IPS-15b (cell line): ENCODE measurements around the gene MIER2.

Source experiments
- H3K27me3 ChIP-seq: one replicate; pipeline ENCODE4 v1.6.1; 2013; ENCODE audit warnings: low read length; ENCODE audit not compliant: control insufficient read depth, insufficient read depth
- H3K36me3 ChIP-seq: one replicate; pipeline ENCODE4 v1.6.1; 2013; ENCODE audit warnings: low read length; ENCODE audit not compliant: control insufficient read depth, insufficient read depth
- H3K4me1 ChIP-seq: one replicate; pipeline ENCODE4 v1.6.1; 2013; ENCODE audit warnings: mild to moderate bottlenecking, low read length; ENCODE audit not compliant: control insufficient read depth, insufficient read depth
- H3K4me3 ChIP-seq: one replicate; pipeline ENCODE4 v1.5.1; 2013; ENCODE audit warnings: low read depth, low read length
- H3K9ac ChIP-seq: one replicate; pipeline ENCODE4 v1.6.1; 2013; ENCODE audit warnings: low read depth, mild to moderate bottlenecking, low read length
- H3K9me3 ChIP-seq: one replicate; pipeline ENCODE4 v1.6.1; 2013; ENCODE audit warnings: mild to moderate bottlenecking, low read length; ENCODE audit not compliant: control insufficient read depth, insufficient read depth

The MIER2 gene

DNA sequence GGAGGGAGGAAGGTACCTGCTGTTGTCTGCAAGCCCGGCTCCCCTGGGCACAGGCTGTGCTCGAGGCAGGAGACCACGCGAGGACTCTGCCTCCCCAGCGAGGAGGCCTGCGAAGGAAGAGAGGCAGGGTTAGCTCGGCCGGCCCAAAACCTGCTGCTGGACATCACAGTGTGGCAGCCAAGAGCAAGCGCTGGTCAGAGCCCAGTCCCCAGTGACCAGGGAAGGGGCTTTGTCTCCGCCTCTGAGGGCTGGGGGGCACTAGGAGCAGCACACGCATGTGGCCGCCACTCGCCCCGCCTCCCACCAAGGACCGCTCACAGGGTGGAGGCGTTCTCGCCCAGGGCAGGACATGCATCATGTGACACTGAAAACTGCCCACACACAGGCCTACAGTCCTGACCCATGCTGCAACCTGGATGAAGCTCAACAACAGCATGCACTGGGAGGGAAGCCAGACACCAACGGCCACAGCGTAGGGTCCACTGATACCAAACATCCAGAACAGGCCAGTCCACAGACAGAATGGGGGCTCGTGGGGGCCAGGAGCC is 8.5 kb downstream of the MIER2 start:
- H3K36me3 ChIP-seq: peaks cover 20% of the 10 kb centered on the region

DNA sequence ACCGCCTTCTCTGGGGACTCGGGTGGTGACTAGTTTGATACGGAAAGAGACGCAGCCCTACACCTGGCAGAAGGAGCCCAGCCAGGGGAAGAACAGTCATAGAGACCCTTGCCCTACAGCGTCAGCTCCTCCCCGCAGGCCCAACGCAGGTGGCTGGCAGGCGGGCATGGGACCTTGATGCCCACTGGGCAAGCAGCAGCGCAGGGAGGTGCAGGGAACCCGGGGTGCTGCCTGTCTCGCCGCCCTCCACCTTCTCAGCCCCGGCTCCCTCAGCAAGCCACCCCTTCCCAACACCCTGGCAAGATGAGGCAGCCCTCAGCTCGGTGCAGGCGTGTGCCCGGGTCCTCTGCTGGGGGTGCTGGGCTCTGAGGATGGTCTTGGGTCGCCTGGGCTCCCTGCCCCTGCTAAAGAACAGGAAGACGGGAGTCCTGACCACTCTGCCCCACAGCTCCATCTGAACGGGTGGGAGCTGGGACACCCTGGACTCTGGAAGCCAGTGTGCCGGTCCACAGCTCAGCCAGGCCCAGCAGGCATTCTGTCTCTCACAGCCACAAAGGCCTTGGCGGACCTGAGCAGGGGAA is 9.0 kb downstream of the MIER2 start:
- Histone ChIP-seq H3K4me1 (no peaks in the 10 kb centered on the region), H3K4me3 (no peak overlapping the region), H3K36me3 (peaks cover 20% of the 10 kb centered on the region), H3K9me3 (no peaks in the 10 kb centered on the region), H3K27me3 (no peaks in the 10 kb centered on the region), H3K9ac (no peak overlapping the region)

More for the DNA sequence above, 8.5 kb downstream of the MIER2 start:
- H3K4me3 ChIP-seq: no peak overlapping the region
- no peaks in the 10 kb centered on the region for H3K9me3 ChIP-seq
- H3K9ac ChIP-seq: no peak overlapping the region
- H3K27me3 ChIP-seq: no peaks in the 10 kb centered on the region
- H3K4me1 ChIP-seq: no peaks in the 10 kb centered on the region

DNA sequence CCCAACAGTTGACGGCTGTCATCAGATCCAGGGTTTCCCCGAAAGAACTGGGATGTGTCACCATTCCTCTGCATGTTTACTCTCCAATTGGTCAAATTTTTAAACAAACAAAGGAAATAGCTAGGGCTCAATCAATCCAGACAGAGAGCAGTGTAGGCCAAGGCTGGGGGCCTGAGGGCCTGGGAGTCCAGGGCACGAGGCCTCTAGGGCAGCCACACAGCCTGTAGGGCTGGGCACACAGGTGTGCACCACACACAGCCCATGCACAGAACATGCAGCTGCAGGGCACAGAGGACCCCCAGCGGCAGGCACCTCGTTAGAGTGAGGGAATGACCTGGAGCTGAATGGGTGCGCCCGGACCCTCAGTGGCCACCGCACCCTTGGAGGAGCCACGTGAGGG is 9.5 kb downstream of the MIER2 start:
- H3K9ac ChIP-seq: no peak overlapping the region
- H3K27me3 ChIP-seq: no peaks in the 10 kb centered on the region
- H3K9me3 ChIP-seq: no peaks in the 10 kb centered on the region

DNA sequence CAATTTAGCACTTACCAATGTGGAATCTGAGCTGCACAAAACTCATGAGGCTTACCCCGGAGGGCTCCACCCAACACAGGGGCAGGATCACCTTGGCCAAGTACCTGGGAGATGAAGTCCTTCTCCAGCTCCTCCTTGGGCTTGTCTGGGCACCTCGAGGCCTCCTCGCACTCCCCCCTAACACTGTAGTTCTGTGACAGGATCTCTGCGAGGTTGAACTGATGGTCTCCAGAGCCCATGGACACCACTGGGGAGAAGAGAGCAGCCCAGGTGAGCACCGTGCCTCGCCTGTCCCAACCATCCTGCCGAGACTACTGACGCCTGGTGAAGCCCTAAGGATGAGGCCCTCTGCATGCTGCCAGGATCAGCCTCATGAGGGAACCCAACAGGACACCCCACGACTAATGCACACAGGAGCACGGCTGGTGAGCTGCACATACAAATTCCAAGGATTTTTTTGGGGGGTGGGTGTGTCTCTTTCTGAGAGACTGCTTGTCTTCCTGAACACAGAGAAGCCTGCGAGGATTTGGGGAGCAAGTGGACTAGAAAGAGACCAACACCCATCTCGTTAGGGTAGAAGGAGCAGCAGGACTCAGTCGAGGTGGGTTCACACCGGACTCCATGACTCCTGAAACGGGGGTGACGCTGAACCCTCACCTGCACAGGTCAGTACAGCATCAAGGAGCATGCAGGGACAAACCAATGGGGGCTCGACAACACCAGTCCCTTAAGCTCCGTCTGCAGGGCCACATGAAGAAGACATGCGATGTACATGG is 10.1 kb downstream of the MIER2 start:
- no peaks in the 10 kb centered on the region for H3K4me1 ChIP-seq
- H3K9me3 ChIP-seq: no peaks in the 10 kb centered on the region
- H3K4me3 ChIP-seq: no peak overlapping the region
- no peaks in the 10 kb centered on the region for H3K27me3 ChIP-seq
- H3K36me3 ChIP-seq: peaks cover 22% of the 10 kb centered on the region
- H3K9ac ChIP-seq: no peak overlapping the region

More for the DNA sequence above, 9.5 kb downstream of the MIER2 start:
- H3K4me1 ChIP-seq: no peaks in the 10 kb centered on the region
- H3K36me3 ChIP-seq: peaks cover 19% of the 10 kb centered on the region
- H3K4me3 ChIP-seq: no peak overlapping the region

DNA sequence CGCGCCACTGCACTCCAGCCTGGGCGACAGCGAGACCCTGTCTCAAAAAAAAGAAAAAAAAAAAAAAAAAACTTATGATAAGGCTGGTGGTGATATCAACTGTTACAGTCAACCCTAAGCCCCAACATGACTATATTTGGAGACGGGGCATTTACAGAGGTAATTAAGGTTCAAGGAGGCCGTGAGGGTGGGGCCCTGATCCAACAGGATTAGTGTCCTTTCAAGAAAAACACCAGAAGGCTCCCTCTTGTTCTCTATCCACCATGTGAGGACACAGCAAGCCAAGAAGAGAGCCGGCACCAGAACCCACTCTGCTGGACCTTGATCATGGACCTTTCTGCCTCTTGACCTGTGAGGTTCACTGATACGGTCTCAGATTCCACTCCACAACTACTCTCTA is 14.1 kb downstream of the MIER2 start:
- no peaks in the 10 kb centered on the region for H3K9me3 ChIP-seq
- peaks cover 52% of the 10 kb centered on the region for H3K36me3 ChIP-seq
- no peaks in the 10 kb centered on the region for H3K27me3 ChIP-seq
- no peak overlapping the region for H3K9ac ChIP-seq
- H3K4me3 ChIP-seq: no peak overlapping the region
- H3K4me1 ChIP-seq: no peaks in the 10 kb centered on the region

DNA sequence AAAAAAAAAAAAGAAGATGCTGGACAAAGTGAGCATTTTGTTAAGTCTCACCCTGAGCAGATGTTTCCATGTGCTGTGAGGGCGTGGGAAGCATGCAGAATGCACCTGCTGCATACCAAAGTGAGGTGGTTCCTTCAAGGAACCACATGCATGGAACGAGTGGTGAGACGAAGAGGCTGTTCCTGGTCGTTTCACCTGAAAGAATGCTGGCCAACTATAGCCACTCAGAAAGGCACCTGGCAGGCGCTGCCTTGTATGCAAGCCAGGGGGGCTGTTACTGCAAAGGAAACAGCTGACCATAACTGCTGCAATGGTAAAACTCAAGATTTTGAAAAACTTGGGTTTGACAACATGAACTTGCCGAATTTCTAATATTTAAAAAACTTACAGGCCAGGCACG is 14.7 kb downstream of the MIER2 start:
- H3K36me3 ChIP-seq: peaks cover 52% of the 10 kb centered on the region
- H3K4me3 ChIP-seq: no peak overlapping the region
- H3K9ac ChIP-seq: no peak overlapping the region
- no peaks in the 10 kb centered on the region for H3K4me1 ChIP-seq
- no peaks in the 10 kb centered on the region for H3K9me3 ChIP-seq
- H3K27me3 ChIP-seq: no peaks in the 10 kb centered on the region

DNA sequence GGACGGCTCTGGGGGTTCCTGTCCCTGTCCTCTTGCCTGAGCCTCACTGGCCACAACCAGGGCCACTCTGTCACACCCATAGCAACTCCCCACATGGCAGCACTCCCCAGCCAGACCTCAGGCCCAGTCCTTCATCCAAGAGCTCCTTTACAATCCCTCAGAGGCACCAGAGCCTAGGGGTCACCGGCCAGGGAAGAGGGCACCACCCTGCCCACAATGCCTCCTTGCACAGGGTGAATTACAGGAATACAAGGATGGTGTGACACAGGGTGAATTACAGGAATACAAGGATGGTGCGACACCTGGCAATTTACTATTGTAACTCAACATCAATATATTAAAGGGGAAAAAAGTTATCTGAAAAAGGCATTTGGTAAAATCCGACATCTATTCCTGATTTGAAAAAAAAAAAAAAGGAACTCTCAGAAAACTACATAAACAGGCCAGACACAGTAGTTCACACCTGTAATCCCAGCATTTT is 16.5 kb downstream of the MIER2 start:
- Histone ChIP-seq H3K27me3 (no peaks in the 10 kb centered on the region), H3K9me3 (no peaks in the 10 kb centered on the region), H3K36me3 (peaks cover 64% of the 10 kb centered on the region)

DNA sequence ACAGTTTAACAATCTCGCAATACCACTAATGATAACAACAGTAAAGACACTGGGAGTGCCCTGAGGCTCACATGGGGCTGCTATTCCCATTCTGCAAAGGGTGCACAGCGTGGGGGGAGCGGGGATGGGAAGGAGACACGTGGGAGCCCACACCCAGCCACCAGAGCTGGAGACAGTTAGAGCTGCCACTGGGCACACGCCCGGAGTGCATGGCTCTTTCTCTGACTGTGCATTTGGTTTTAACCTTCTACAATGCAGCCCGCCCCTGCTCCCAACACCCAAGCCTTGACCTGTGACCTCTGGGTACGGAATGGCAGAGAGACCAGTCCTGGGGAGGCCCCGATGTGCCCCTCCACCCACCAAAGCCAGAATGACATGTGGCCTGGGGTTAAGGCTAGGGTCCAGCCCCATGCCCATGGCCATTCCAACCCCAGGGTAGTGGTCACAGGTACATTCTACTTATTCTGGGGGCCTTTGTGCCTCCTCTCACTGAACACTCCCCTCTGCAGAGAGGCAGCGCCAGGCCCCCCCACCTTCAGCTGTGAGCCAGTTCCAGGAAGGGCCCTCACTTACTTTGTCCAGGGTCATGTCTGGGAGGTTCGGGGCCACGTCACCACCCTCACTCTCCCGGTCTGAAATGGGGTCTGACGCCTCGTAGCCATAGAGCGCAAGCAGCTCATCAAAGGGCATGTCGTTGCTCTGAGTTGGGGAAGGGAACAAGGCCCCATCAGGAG is 17.1 kb downstream of the MIER2 start:
- Histone ChIP-seq H3K9me3 (no peaks in the 10 kb centered on the region), H3K4me3 (no peak overlapping the region), H3K9ac (no peak overlapping the region), H3K27me3 (no peaks in the 10 kb centered on the region), H3K36me3 (peaks cover 70% of the 10 kb centered on the region), H3K4me1 (no peaks in the 10 kb centered on the region)

More for the DNA sequence above, 16.5 kb downstream of the MIER2 start:
- no peak overlapping the region for H3K9ac ChIP-seq
- H3K4me3 ChIP-seq: no peak overlapping the region
- H3K4me1 ChIP-seq: no peaks in the 10 kb centered on the region

DNA sequence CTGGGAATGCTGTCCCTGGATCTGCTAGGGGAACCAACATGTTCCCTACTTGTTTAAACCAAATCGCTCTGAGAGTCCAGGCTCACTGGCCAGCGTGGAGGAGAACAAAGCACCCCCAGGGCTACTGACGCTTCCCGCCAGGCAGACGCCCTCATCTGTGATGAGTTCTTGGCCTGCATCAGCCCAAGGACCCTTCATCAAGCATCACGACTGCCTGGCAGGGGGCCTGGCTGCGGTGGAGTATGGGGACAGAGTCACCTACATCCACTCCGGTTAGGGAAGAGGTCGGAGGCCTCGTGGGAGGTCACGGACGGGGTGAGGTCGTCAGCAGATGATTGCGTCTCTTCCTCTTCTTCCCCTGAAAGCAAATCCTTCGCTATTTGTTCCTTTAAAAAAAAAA is 17.7 kb downstream of the MIER2 start:
- H3K9ac ChIP-seq: no peak overlapping the region
- H3K36me3 ChIP-seq: peaks cover 76% of the 10 kb centered on the region
- H3K4me3 ChIP-seq: no peak overlapping the region
- no peaks in the 10 kb centered on the region for H3K4me1 ChIP-seq
- H3K27me3 ChIP-seq: no peaks in the 10 kb centered on the region
- H3K9me3 ChIP-seq: no peaks in the 10 kb centered on the region

DNA sequence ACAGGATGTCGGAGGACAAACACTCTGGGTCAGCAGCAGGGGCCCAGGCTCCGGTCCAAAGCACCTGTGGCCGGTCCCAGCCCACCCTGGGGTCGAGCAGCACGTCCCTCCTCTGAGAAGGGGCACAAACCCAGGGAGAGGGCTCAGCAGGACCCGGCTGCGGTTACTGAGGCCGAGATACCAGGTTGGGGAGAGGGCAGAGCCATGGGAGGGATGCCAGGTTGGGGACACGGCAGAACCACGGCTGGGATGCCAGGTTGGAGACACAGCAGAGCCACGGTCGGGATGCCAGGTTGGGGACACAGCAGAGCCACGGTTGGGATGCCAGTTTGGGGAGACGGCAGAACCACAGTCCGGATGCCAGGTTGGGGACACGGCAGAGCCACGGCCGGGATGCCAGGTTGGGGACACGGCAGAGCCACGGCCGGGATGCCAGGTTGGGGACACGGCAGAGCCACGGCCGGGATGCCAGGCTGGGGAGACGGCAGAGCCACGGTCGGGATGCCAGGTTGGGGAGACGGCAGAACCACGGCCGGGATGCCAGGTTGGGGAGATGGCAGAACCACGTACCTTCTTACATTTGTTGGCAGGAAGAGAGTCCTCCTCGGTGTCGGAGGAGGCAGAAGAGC is 18.5 kb downstream of the MIER2 start:
- H3K9me3 ChIP-seq: no peaks in the 10 kb centered on the region
- no peak overlapping the region for H3K4me3 ChIP-seq
- no peaks in the 10 kb centered on the region for H3K4me1 ChIP-seq
- H3K9ac ChIP-seq: no peak overlapping the region
- H3K27me3 ChIP-seq: no peaks in the 10 kb centered on the region
- peaks cover 79% of the 10 kb centered on the region for H3K36me3 ChIP-seq

DNA sequence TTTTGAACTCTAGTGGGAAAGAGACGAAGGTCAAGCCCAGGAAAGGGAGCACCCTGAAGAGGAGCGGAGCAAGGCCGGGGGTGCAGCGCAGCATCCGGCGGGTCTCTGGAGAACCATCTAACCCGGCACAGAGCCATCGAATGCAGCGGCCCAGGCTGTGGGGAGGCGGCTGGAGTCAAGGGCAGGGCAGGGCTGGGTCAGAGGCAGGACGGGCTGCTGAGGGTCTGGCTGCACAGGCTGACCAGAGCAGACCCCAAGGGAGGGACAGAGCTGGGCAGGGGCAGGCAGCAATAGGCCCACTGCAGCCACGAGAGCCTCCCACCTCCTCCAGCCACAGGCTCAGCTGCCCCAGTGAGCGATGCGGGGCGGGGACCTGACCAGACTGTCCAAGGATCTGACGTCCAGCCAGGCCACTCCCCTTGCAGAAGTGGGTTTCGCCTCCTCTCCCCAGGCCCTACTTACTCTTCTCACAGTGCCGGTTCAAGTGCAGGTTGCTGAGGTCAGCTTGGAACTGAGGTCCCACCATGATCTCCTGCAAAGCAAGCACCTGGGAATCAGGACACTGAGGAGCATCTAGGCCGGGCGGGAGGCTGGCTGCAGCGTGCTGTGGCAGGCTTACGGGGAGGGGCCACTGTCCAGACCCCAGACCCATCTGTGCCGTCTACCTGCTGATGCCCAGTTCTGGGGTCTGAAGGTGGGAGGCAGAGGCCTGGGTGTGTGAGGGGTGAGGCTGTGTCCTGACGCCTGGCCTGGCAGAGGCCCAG is 19.2 kb downstream of the MIER2 start:
- peaks cover 6% of the 10 kb centered on the region for H3K9me3 ChIP-seq
- peaks cover 84% of the 10 kb centered on the region for H3K36me3 ChIP-seq

More for the DNA sequence above, 19.2 kb downstream of the MIER2 start:
- no peak overlapping the region for H3K9ac ChIP-seq
- no peak overlapping the region for H3K4me3 ChIP-seq
- no peaks in the 10 kb centered on the region for H3K4me1 ChIP-seq
- H3K27me3 ChIP-seq: no peaks in the 10 kb centered on the region
